HFFc6 (cell line): ENCODE results near the gene PCSK7. TPM values are rescaled to one million over a fixed set of nuclear protein-coding genes. Genes with fewer than 3 reads are reported as not detected.

Experiments used
- DNase-seq: peaks from one replicate; pipeline ENCODE4 v3.0.0-alpha.2; 2018
- H3K27ac Mint-ChIP-seq: 2 replicates; pipeline ENCODE4 v1.8.0; 2020; ENCODE audit warnings: mild to moderate bottlenecking, mixed read lengths
- H3K27me3 Mint-ChIP-seq: 2 replicates; pipeline ENCODE4 v1.8.0; 2021; ENCODE audit warnings: mild to moderate bottlenecking, moderate library complexity, mixed read lengths; ENCODE audit not compliant: insufficient read depth
- H3K36me3 Mint-ChIP-seq: 2 replicates; pipeline ENCODE4 v1.8.0; 2021; ENCODE audit warnings: low read depth, mixed read lengths
- H3K4me1 Mint-ChIP-seq: 2 replicates; pipeline ENCODE4 v1.8.0; 2020; ENCODE audit warnings: low read depth, mixed read lengths
- H3K4me3 Mint-ChIP-seq: 2 replicates; pipeline ENCODE4 v1.8.0; 2020; ENCODE audit warnings: mild to moderate bottlenecking, moderate library complexity, mixed read lengths
- H3K9me3 Mint-ChIP-seq: 2 replicates; pipeline ENCODE4 v1.8.0; 2020; ENCODE audit warnings: mild to moderate bottlenecking, mixed read lengths
- total RNA-seq, 6 experiments: library from RNA; stranded (reverse); fragmentation: NEBNext Ultra II Directional; extraction: Animal tissue kit (Norgen Biotek cat#: 25700); gene quantifications; 2 replicates in 1 of 6; 3 replicates in 5 of 6; pipeline ENCODE4 v1.2.3, GENCODE V29; 2021
- TF ChIP-seq, protein P1 (sequence below): fragments of 200-600 bp; sonication (generic); IDR thresholded peaks from 2 replicates; pipeline ENCODE4 v1.5.0; 2021; ENCODE audit warnings: antibody characterized with exemption, mild to moderate bottlenecking

PCSK7 gene
- total RNA-seq, 6 experiments from 2014 or later, result 64.1 to 73.6 (median 68.0) TPM

DNA sequence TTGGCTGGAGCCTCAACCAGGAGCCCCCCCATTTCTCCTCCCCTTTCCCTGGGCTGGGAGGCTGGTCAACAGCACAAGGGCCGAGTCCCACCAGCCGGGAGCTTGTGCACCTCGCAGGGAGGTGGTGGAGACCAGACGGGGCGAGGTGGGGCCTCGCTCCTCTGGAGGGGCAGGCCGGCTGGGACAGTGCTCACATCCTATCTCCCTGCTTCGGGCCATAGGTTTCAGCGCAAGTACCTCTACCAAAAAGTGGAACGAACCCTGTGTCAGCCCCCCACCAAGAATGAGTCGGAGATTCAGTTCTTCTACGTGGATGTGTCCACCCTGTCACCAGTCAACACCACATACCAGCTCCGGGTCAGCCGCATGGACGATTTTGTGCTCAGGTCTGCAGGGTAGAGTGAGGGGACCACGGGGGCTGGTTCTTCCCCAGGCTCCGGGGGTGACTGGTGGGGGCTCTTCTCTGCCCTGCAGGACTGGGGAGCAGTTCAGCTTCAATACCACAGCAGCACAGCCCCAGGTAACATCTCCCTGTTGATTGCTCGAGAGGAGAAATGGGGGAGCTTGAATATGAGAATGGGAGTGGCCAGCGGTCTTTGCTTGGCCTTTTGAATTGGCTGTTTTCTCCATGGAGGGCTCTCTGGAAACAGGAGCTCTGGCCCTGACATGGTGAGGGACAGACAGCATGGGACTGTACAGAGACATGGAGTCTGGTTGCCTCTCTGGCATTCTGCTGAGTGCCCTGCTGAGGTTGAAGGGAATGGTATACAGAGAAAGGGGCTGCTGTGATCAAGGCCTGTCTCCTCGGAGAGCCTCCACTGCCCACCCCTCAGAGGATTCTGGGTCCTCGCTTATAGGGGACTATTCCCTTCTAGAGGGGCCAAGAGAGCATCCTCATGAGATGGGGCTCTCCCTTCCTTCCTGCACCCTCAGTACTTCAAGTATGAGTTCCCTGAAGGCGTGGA, 50.0 kb downstream of the PCSK7 start:
- H3K36me3 Mint-ChIP-seq, result peaks cover 5% of the 10 kb centered on the region; the same call in 1 of the 2 replicates
- peaks cover 31% of the 10 kb centered on the region for H3K4me1 Mint-ChIP-seq
- H3K27ac Mint-ChIP-seq, result no peak overlapping the region
- H3K4me3 Mint-ChIP-seq, result no peak overlapping the region
- no peaks in the 10 kb centered on the region for H3K9me3 Mint-ChIP-seq
- TF ChIP-seq, protein P1, sequence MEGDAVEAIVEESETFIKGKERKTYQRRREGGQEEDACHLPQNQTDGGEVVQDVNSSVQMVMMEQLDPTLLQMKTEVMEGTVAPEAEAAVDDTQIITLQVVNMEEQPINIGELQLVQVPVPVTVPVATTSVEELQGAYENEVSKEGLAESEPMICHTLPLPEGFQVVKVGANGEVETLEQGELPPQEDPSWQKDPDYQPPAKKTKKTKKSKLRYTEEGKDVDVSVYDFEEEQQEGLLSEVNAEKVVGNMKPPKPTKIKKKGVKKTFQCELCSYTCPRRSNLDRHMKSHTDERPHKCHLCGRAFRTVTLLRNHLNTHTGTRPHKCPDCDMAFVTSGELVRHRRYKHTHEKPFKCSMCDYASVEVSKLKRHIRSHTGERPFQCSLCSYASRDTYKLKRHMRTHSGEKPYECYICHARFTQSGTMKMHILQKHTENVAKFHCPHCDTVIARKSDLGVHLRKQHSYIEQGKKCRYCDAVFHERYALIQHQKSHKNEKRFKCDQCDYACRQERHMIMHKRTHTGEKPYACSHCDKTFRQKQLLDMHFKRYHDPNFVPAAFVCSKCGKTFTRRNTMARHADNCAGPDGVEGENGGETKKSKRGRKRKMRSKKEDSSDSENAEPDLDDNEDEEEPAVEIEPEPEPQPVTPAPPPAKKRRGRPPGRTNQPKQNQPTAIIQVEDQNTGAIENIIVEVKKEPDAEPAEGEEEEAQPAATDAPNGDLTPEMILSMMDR, result peak; percentile 6; the same call in 1 of the 2 replicates
- H3K27me3 Mint-ChIP-seq, result no peaks in the 10 kb centered on the region
- DNase-seq, result no peak

DNA sequence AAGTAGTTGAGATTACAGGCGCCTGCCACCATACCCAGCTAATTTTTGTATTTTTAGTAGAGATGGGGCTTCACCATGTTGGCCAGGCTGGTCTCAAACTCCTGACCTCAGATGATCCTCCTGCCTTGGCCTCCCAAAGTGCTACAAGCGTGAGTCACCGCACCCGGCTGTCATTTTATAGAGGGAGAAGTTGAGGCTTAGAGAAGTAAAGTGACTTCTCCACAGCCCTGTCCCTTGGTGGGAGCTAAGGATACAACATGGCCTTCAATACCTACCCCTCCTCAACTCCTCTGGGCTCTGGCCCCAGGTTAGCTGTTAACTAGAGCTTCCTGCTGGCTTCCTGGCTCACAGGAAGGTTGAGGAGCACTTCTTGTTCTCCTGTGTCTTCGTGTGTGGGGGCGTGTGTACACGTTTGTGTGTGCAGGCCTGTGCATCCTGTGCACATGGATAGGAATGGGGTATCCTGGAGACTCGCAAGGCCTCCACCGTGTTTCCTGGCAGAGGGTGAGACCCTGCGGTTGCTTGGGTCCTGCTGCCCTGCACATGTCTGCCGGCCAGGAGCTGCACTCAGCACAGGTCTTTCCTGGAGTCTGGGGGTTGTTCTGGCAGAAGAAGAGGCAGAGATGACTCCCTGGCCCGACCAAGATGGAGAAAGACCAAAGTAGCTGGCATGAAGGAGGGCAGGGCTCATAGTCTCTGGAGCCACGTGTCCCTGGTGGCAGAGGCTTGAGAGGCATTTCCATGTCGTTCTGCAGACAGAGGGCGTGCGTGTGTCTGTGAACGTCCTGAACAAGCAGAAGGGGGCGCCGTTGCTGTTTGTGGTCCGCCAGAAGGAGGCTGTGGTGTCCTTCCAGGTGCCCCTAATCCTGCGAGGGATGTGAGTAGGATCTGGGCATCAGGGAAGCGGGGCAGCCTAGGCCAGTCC, 51.0 kb downstream of the PCSK7 start:
- peak; percentile 77 for DNase-seq
- Mint-ChIP-seq H3K9me3 (no peaks in the 10 kb centered on the region), H3K36me3 (peaks cover 5% of the 10 kb centered on the region; the same call in 1 of the 2 replicates), H3K4me3 (peak overlapping the region; percentile 98), H3K27ac (peak overlapping the region; percentile 91), H3K4me1 (peaks cover 31% of the 10 kb centered on the region), H3K27me3 (no peaks in the 10 kb centered on the region)
- TF ChIP-seq, protein P1, result peak; percentile 82

DNA sequence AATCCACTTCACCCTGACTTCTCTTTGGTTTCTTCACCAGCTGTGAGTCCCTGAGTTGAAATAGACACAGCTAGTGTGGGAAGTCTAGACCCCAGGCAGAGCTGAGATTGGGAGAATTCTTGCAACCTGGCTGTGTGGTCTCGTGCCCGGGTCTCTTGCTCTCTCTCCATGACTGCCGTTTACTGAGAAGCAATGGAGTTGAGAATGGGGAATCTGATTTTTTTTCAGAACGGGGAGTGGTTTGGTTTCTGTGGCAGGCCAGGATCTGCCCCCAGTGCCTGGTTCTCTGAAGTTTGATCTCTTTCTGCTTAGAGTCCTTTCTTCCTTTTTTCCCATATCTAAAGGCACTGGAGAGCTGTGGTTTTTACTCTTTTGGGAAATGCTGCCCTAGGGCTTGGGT, 51.9 kb downstream of the PCSK7 start:
- Mint-ChIP-seq H3K4me1 (peaks cover 31% of the 10 kb centered on the region), H3K27me3 (no peaks in the 10 kb centered on the region), H3K36me3 (no peaks in the 10 kb centered on the region; the same call in 1 of the 2 replicates), H3K9me3 (no peaks in the 10 kb centered on the region), H3K4me3 (peak overlapping the region; percentile 98), H3K27ac (peak overlapping the region; percentile 91)
- TF ChIP-seq, protein P1, result no peak
- no peak for DNase-seq

DNA sequence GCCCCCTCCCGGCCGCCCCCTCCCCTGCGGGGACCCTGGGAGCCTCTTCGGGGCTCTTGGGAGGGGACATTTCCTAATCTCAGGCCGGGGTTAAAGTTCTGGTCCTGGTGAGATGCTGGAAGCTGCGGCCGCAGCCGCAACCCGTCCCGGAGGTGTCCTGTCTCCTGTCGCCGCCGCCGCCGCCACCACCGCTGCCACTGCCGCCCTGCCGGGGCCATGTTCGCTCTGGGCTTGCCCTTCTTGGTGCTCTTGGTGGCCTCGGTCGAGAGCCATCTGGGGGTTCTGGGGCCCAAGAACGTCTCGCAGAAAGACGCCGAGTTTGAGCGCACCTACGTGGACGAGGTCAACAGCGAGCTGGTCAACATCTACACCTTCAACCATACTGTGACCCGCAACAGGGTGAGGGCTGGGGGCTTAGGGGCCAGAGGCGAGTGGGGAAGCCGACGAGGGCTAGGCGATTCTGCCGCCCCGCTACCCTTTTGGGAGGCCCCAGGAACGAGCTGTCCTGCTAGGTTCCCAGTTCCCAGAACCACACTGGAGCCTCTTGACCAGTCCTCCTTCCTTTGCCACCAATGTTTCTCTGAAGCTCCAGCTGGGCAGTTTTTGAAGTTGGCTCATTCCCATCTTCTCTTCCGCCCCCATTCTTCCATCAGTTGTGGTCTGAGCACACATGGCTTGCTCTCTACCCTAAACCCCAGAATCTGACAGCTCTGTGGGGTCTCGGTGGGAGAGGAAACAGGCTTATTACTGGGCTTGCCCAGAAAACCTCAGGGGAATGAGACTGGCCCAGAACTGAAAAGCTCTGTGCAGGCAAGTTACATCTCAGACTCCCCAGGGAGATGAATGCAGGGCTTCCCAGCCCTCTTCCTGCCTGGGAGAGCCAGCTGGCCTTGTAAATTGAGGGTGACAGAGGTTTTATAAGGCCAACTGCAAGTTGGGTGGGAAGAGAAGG, 52.5 kb downstream of the PCSK7 start:
- Mint-ChIP-seq H3K36me3 (no peaks in the 10 kb centered on the region; the same call in 1 of the 2 replicates), H3K27me3 (no peaks in the 10 kb centered on the region), H3K9me3 (no peaks in the 10 kb centered on the region), H3K27ac (peak overlapping the region; percentile 91), H3K4me3 (peak overlapping the region; percentile 98), H3K4me1 (peaks cover 31% of the 10 kb centered on the region)
- TF ChIP-seq, protein P1, result no peak
- DNase-seq, result no peak
